Measurements from ENCODE around the gene TSPAN3.

DNA sequence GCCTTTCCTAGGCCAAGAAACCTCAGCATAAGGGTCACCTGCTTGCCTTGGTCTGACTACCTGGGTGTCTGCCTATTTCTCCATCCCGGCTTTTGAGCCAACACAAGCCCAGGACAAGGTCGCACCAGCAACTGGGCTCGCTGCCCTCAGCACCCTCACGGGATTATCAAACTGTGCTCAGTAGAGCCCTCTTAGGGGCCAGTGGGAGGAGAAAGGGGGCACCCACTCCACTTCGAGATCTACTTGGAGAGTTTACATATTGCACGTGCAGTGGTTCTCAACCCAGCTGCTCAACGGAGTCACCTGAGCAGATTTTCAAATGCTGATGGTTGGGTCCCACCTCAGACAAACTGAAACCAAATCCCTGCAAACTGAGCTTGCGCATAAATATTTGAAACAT is 31.1 kb downstream of the TSPAN3 start:
- TF ChIP-seq, protein P1, sequence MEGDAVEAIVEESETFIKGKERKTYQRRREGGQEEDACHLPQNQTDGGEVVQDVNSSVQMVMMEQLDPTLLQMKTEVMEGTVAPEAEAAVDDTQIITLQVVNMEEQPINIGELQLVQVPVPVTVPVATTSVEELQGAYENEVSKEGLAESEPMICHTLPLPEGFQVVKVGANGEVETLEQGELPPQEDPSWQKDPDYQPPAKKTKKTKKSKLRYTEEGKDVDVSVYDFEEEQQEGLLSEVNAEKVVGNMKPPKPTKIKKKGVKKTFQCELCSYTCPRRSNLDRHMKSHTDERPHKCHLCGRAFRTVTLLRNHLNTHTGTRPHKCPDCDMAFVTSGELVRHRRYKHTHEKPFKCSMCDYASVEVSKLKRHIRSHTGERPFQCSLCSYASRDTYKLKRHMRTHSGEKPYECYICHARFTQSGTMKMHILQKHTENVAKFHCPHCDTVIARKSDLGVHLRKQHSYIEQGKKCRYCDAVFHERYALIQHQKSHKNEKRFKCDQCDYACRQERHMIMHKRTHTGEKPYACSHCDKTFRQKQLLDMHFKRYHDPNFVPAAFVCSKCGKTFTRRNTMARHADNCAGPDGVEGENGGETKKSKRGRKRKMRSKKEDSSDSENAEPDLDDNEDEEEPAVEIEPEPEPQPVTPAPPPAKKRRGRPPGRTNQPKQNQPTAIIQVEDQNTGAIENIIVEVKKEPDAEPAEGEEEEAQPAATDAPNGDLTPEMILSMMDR (IDR thresholded peaks at IDR 0.05; ENCODE audit: low read depth, low read length, poor library complexity, severe bottlenecking): no peak
- no peak for TF ChIP-seq EZH2phosphoT487 (IDR thresholded peaks at IDR 0.05; ENCODE audit: borderline replicate concordance, low read length)

Measured in DOHH2 (cell line).